Measurements from ENCODE around the gene TNS3. TPM values are rescaled to one million over a fixed set of nuclear protein-coding genes. Genes with fewer than 3 reads are reported as not detected.

The TNS3 gene
- total and polyA plus RNA-seq, 2 of the 13 experiments (the other 11 are each of a cell fraction or from before 2014, with no cell fraction given) = 52.9 to 55.7 TPM

DNA sequence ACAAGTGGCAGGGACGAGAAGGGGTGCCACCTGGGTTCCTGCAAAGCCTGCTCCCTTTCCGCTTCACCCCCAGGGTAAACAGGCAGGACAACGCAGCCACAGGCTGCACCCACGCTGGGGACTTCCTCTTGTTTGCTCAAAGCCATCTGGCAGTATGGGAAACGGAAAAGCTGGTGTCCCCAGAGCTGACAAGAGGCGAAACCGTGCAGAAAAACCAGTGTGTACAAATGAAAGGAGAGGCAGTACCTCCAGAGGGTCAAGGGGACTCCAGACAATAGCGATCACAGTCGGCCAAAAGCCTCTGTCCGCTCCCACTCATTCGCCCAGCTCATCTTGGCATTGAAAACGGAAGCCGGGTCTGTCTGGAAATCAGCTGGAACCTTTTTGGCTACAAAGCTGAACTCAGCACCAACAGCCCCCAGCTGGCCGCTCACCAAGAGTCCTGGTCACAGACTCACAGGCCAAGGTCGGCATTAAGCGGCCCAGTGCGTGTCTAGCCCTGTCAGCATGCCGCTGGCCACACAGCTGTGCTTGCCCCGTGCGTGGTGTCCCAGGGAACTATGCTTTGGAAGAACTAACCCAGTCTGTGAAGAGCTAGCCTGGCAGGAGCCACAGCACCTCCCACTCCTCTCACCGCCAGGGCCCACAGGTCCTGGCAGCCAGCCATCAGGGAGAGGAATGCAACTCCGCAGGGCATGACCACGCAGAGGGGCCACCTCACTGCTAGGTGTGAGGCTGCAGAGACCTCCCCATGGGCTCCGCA, 10.4 kb downstream of the TNS3 start (continued):
- TF ChIP-seq BHLHE40 (IDR thresholded peaks at IDR 0.05; ENCODE audit: low read length) (no peak), SOX6 (IDR thresholded peaks at IDR 0.05) (no peak), SOX6 (CRISPR knock-in tag; IDR thresholded peaks at IDR 0.05) (peak; percentile 91), ZC3H4 (CRISPR knock-in tag; IDR thresholded peaks at IDR 0.05; ENCODE audit: borderline replicate concordance) (no peak), ZNF101 (CRISPR knock-in tag; IDR thresholded peaks at IDR 0.05; ENCODE audit: borderline replicate concordance, low read depth) (no peak), ZNF563 (CRISPR knock-in tag; IDR thresholded peaks at IDR 0.05) (no peak; the same call in 1 of the 2 replicates), RFX3 (CRISPR knock-in tag; IDR thresholded peaks at IDR 0.05) (no peak), U2AF2 (IDR thresholded peaks at IDR 0.05; ENCODE audit: low read depth, low read length) (0 out of 2 replicates have a peak, but pooled peaks have one; percentile 30), RAD51 (IDR thresholded peaks at IDR 0.05; ENCODE audit: borderline replicate concordance) (no peak), ZSCAN25 (CRISPR knock-in tag; IDR thresholded peaks at IDR 0.05) (peak; percentile 42; the same call in 1 of the 2 replicates), ZNF879 (CRISPR knock-in tag; IDR thresholded peaks at IDR 0.05) (no peak), ZNF546 (CRISPR knock-in tag; conservative IDR thresholded peaks at IDR 0.05) (0 out of 2 replicates have a peak, but pooled peaks have one; percentile 79), RARA (CRISPR knock-in tag; IDR thresholded peaks at IDR 0.05) (peak; percentile 75), CENPT (CRISPR knock-in tag; IDR thresholded peaks at IDR 0.05; ENCODE audit: low read depth) (no peak), ZBTB21 (CRISPR knock-in tag; IDR thresholded peaks at IDR 0.05) (no peak), SMAD9 (CRISPR knock-in tag; IDR thresholded peaks at IDR 0.05) (no peak), PHF21A (CRISPR knock-in tag; IDR thresholded peaks at IDR 0.05) (no peak), EHMT2 (IDR thresholded peaks at IDR 0.05; ENCODE audit: borderline replicate concordance, low read depth, low read length) (no peak), ZNF607 (CRISPR knock-in tag; IDR thresholded peaks at IDR 0.05; ENCODE audit: borderline replicate concordance) (0 out of 2 replicates have a peak, but pooled peaks have one; percentile 34), ZNF792 (CRISPR knock-in tag; IDR thresholded peaks at IDR 0.05) (no peak; the same call in 1 of the 2 replicates), ZNF225 (CRISPR knock-in tag; IDR thresholded peaks at IDR 0.05) (no peak), MXD4 (CRISPR knock-in tag; IDR thresholded peaks at IDR 0.05) (peak; percentile 63; the same call in 1 of the 2 replicates), SIN3A (IDR thresholded peaks at IDR 0.05; ENCODE audit: borderline replicate concordance, low read depth, low read length) (peak; percentile 54; the same call in 1 of the 2 replicates)
- TF ChIP-seq, protein P1, sequence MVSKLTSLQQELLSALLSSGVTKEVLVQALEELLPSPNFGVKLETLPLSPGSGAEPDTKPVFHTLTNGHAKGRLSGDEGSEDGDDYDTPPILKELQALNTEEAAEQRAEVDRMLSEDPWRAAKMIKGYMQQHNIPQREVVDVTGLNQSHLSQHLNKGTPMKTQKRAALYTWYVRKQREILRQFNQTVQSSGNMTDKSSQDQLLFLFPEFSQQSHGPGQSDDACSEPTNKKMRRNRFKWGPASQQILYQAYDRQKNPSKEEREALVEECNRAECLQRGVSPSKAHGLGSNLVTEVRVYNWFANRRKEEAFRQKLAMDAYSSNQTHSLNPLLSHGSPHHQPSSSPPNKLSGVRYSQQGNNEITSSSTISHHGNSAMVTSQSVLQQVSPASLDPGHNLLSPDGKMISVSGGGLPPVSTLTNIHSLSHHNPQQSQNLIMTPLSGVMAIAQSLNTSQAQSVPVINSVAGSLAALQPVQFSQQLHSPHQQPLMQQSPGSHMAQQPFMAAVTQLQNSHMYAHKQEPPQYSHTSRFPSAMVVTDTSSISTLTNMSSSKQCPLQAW (CRISPR knock-in tag; IDR thresholded peaks at IDR 0.05) = peak; percentile 72; the same call in 1 of the 2 replicates
- TF ChIP-seq, protein P2, sequence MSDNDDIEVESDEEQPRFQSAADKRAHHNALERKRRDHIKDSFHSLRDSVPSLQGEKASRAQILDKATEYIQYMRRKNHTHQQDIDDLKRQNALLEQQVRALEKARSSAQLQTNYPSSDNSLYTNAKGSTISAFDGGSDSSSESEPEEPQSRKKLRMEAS (IDR thresholded peaks at IDR 0.05) = 0 out of 2 replicates have a peak, but pooled peaks have one; percentile 47
- TF ChIP-seq, protein P3, sequence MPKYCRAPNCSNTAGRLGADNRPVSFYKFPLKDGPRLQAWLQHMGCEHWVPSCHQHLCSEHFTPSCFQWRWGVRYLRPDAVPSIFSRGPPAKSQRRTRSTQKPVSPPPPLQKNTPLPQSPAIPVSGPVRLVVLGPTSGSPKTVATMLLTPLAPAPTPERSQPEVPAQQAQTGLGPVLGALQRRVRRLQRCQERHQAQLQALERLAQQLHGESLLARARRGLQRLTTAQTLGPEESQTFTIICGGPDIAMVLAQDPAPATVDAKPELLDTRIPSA (CRISPR knock-in tag; IDR thresholded peaks at IDR 0.05; ENCODE audit: borderline replicate concordance) = no peak
- TF ChIP-seq, protein P4, sequence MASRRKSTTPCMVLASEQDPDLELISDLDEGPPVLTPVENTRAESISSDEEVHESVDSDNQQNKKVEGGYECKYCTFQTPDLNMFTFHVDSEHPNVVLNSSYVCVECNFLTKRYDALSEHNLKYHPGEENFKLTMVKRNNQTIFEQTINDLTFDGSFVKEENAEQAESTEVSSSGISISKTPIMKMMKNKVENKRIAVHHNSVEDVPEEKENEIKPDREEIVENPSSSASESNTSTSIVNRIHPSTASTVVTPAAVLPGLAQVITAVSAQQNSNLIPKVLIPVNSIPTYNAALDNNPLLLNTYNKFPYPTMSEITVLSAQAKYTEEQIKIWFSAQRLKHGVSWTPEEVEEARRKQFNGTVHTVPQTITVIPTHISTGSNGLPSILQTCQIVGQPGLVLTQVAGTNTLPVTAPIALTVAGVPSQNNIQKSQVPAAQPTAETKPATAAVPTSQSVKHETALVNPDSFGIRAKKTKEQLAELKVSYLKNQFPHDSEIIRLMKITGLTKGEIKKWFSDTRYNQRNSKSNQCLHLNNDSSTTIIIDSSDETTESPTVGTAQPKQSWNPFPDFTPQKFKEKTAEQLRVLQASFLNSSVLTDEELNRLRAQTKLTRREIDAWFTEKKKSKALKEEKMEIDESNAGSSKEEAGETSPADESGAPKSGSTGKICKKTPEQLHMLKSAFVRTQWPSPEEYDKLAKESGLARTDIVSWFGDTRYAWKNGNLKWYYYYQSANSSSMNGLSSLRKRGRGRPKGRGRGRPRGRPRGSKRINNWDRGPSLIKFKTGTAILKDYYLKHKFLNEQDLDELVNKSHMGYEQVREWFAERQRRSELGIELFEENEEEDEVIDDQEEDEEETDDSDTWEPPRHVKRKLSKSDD (CRISPR knock-in tag; IDR thresholded peaks at IDR 0.05; ENCODE audit: low read depth) = 0 out of 2 replicates have a peak, but pooled peaks have one; percentile 24

All from HepG2 (cell line).